CD8-positive, alpha-beta memory T cell (primary cell): ENCODE data around the gene FAM20A. TPM values are rescaled to one million over a fixed set of nuclear protein-coding genes. Genes with fewer than 3 reads are reported as not detected.
A peak's percentile ranks its signal among the peaks of the same experiment; 100 is the strongest.

ENCODE experiments used
- CTCF ChIA-PET: fragments of 350-600 bp; sonication (Branson Sonifier 250); formaldehyde crosslinking; loops from one replicate; lab custom pipeline; 2021; ENCODE audit warnings: antibody characterized with exemption; lab: Charles Lee
- POLR2A ChIA-PET: fragments of 350-600 bp; sonication (Branson Sonifier 250); formaldehyde crosslinking; loops from one replicate; lab custom pipeline; 2021; ENCODE audit warnings: antibody characterized with exemption; lab: Charles Lee
- DNase-seq, 5 donors: peaks; one replicate each; pipeline versions ENCODE4 v3.0.0 to v3.0.0-alpha.2; 2020 to 2022; ENCODE audit warnings: mixed read lengths in 1 of 5
- H3K27ac ChIP-seq: one replicate; pipeline ENCODE4 v1.7.0; 2013; ENCODE audit warnings: low read depth, mild to moderate bottlenecking, low read length, moderate library complexity
- H3K27me3 ChIP-seq: 2 replicates; pipeline ENCODE4 v1.7.0; 2013; ENCODE audit warnings: low read length, mild to moderate bottlenecking; ENCODE audit not compliant: insufficient read depth, poor library complexity, severe bottlenecking
- H3K36me3 ChIP-seq: 2 replicates; pipeline ENCODE4 v1.7.0; 2013; ENCODE audit warnings: mild to moderate bottlenecking, low read length, moderate library complexity; ENCODE audit not compliant: insufficient read depth
- H3K4me1 ChIP-seq: 2 replicates; pipeline ENCODE4 v1.7.0; 2013; ENCODE audit warnings: mild to moderate bottlenecking, low read length, moderate library complexity; ENCODE audit not compliant: insufficient read depth
- H3K4me3 ChIP-seq: 2 replicates; pipeline ENCODE4 v1.7.0; 2013; ENCODE audit warnings: mild to moderate bottlenecking, low read length
- H3K9me3 ChIP-seq: 2 replicates; pipeline ENCODE4 v1.7.0; 2013; ENCODE audit warnings: mild to moderate bottlenecking, low read length
- H3K27ac Mint-ChIP-seq, 8 donors: one replicate each; pipeline ENCODE4 v1.8.0; 2020 to 2021; ENCODE audit warnings: mixed read lengths in 8 of 8, mild to moderate bottlenecking in 6 of 8, inconsistent platforms in 3 of 8, moderate library complexity in 3 of 8
- H3K27me3 Mint-ChIP-seq, 2 donors: one replicate each; pipeline ENCODE4 v1.8.0; 2020 to 2021; ENCODE audit warnings: mixed read lengths in 2 of 2, mild to moderate bottlenecking in 1 of 2, moderate library complexity in 1 of 2
- H3K36me3 Mint-ChIP-seq, 3 donors: one replicate each; pipeline ENCODE4 v1.8.0; 2020 to 2021; ENCODE audit warnings: mixed read lengths in 3 of 3, inconsistent platforms in 1 of 3, mild to moderate bottlenecking in 1 of 3
- H3K4me1 Mint-ChIP-seq, 3 donors: one replicate each; pipeline ENCODE4 v1.8.0; 2020 to 2021; ENCODE audit warnings: mixed read lengths in 3 of 3, inconsistent platforms in 1 of 3, mild to moderate bottlenecking in 1 of 3
- H3K4me3 Mint-ChIP-seq, 7 donors: one replicate each; pipeline ENCODE4 v1.8.0; 2020 to 2021; ENCODE audit warnings: mixed read lengths in 7 of 7, mild to moderate bottlenecking in 6 of 7, moderate library complexity in 4 of 7, inconsistent platforms in 2 of 7
- H3K9me3 Mint-ChIP-seq, 5 donors: one replicate each; pipeline ENCODE4 v1.8.0; 2020 to 2022; ENCODE audit warnings: mixed read lengths in 5 of 5, mild to moderate bottlenecking in 3 of 5, moderate library complexity in 2 of 5, inconsistent platforms in 1 of 5
- polyA plus RNA-seq: library from polyadenylated mRNA; unstranded; fragments of 300-500 nt; fragmentation: Illumina TruSeq; gene quantifications from one replicate; pipeline ENCODE4 v1.2.3, GENCODE V29; 2021
- total RNA-seq, 2 experiments: library from RNA; stranded (reverse); gene quantifications; one replicate each; pipeline ENCODE4 v1.2.3, GENCODE V29; 2021

Gene FAM20A
- total and polyA plus RNA-seq, 3 experiments from 2014 or later = 0.07 TPM; not detected in 2

DNA sequence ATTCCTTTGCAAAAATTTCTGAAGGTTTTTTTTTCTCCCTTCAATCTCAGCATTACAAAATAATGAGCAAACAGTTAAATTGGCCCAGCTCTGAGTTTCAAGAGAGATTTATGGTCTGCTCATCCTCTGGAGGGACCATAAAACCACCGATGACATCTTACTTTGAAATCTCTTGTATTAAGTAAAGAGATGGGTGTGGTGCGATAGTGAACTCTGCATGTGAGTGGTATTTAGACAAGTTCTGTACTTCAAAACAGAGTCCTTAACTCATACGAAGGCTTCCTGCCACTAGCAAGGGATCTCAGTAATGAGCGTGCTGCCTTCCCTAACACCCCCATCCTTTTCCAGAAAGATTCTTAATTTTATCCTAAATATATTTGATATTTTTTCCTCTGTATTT, 2.1 kb downstream of the FAM20A start:
- DNase-seq = no peak
- CTCF ChIA-PET = no interaction called here
- H3K4me3 ChIP-seq = no peak overlapping the region
- no peaks in the 10 kb centered on the region for H3K36me3 ChIP-seq
- H3K9me3 Mint-ChIP-seq = no peaks in the 10 kb centered on the region
- peaks cover 19% of the 10 kb centered on the region for H3K27me3 ChIP-seq
- H3K27ac Mint-ChIP-seq = no peak overlapping the region
- H3K4me3 Mint-ChIP-seq = peak overlapping the region in 1 of 7 donors; percentile 72
- no peaks in the 10 kb centered on the region for H3K9me3 ChIP-seq
- H3K27me3 Mint-ChIP-seq = peaks cover 59 to 83% of the 10 kb centered on the region in 2 donors
- H3K4me1 ChIP-seq = peaks cover 3% of the 10 kb centered on the region
- no peaks in the 10 kb centered on the region for H3K36me3 Mint-ChIP-seq
- peaks cover 7 to 24% (median 14%) of the 10 kb centered on the region in 3 donors for H3K4me1 Mint-ChIP-seq
- POLR2A ChIA-PET = no interaction called here
- no peak overlapping the region for H3K27ac ChIP-seq

DNA sequence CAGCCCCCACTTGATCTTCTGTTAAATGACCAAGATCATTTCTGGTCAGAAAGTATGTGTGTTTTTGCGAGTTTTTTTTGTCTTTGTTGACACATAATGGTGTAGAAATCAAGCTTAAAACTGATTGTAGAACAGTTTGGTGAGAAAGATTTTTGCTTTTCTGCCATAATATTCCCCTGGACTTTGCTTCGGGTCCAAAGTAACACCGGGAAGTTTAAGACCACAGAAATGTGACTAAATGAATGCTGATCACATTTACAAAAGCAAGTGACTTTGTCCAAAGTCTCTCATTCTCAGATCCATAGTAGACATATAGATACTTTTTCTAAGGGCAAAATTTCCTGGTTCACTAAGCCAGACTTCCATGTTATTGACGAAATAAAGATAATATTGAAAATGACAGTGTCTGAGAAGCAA, 2.6 kb downstream of the FAM20A start:
- POLR2A ChIA-PET = no interaction called here
- no peak for DNase-seq
- Mint-ChIP-seq H3K27me3 (peaks cover 59 to 83% of the 10 kb centered on the region in 2 donors), H3K4me3 (no peak overlapping the region), H3K9me3 (no peaks in the 10 kb centered on the region), H3K27ac (no peak overlapping the region), H3K36me3 (no peaks in the 10 kb centered on the region), H3K4me1 (peaks cover 7 to 24% (median 14%) of the 10 kb centered on the region in 3 donors)
- CTCF ChIA-PET = no interaction called here
- Histone ChIP-seq H3K27me3 (peaks cover 19% of the 10 kb centered on the region), H3K4me3 (no peak overlapping the region), H3K27ac (no peak overlapping the region), H3K9me3 (no peaks in the 10 kb centered on the region), H3K36me3 (no peaks in the 10 kb centered on the region), H3K4me1 (peaks cover 3% of the 10 kb centered on the region)

DNA sequence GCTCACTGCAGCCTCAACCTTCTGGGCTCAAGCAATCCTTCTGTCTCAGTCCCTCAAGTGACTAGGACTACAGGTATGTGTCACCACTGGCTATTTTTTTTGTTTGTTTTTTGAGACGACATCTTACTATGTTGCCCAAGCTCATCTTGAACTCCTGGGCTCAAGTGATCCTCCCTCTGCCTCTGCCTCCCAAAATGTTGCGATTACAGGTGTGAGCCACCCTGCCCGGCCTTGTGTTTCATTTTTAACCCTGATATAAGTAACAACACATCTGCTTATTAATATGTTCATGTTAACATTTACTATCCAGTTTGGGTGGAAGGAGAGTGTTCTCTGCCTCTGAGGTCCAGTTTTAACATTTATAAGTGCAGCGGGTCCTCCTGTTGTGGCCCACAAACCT, 3.1 kb downstream of the FAM20A start:
- H3K4me1 Mint-ChIP-seq = peaks cover 7 to 24% (median 14%) of the 10 kb centered on the region in 3 donors
- Histone ChIP-seq H3K27ac (no peak overlapping the region), H3K36me3 (no peaks in the 10 kb centered on the region), H3K9me3 (no peaks in the 10 kb centered on the region), H3K27me3 (peaks cover 19% of the 10 kb centered on the region), H3K4me3 (no peak overlapping the region), H3K4me1 (peaks cover 3% of the 10 kb centered on the region)
- ChIA-PET POLR2A (no interaction called here), CTCF (no interaction called here)
- H3K4me3 Mint-ChIP-seq = no peak overlapping the region
- H3K27ac Mint-ChIP-seq = no peak overlapping the region
- DNase-seq = no peak
- H3K27me3 Mint-ChIP-seq = peaks cover 60 to 83% of the 10 kb centered on the region in 2 donors
- no peaks in the 10 kb centered on the region for H3K36me3 Mint-ChIP-seq
- H3K9me3 Mint-ChIP-seq = no peaks in the 10 kb centered on the region

DNA sequence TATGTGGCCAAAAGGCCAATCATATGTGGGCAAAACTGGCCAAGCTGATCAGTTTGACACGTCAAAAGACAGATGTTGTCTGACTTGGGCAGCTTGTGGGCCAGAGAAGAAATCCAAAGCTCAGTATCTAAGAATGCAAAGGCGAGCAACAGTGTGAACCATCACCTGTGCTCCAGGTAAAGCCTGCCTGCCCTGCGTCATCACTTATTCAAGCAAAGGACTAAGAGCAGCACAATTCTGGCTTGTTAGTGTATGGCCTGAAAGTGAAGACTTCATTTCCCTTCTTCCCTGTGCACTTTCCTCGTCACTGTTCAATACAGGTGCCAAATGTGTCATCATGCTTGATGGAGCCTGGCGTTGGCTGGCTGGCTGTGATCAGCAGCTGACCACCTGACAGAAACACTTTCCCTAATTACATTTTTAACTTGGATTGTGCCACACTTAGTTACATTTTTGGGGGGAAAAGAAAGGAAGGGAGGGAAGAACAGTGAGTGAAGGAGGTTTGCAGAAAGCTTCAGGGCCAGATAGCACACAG, 4.7 kb downstream of the FAM20A start:
- no peak for DNase-seq
- peaks cover 3% of the 10 kb centered on the region for H3K4me1 ChIP-seq
- ChIA-PET CTCF (no interaction called here), POLR2A (no interaction called here)
- H3K4me1 Mint-ChIP-seq = peaks cover 4 to 15% (median 10%) of the 10 kb centered on the region in 3 donors
- no peak overlapping the region for H3K27ac ChIP-seq
- H3K9me3 Mint-ChIP-seq = no peaks in the 10 kb centered on the region
- no peaks in the 10 kb centered on the region for H3K36me3 Mint-ChIP-seq
- H3K27ac Mint-ChIP-seq = no peak overlapping the region
- no peaks in the 10 kb centered on the region for H3K9me3 ChIP-seq
- H3K4me3 ChIP-seq = no peak overlapping the region
- H3K36me3 ChIP-seq = no peaks in the 10 kb centered on the region
- peaks cover 24% of the 10 kb centered on the region for H3K27me3 ChIP-seq
- no peak overlapping the region for H3K4me3 Mint-ChIP-seq
- peaks cover 56 to 83% of the 10 kb centered on the region in 2 donors for H3K27me3 Mint-ChIP-seq

DNA sequence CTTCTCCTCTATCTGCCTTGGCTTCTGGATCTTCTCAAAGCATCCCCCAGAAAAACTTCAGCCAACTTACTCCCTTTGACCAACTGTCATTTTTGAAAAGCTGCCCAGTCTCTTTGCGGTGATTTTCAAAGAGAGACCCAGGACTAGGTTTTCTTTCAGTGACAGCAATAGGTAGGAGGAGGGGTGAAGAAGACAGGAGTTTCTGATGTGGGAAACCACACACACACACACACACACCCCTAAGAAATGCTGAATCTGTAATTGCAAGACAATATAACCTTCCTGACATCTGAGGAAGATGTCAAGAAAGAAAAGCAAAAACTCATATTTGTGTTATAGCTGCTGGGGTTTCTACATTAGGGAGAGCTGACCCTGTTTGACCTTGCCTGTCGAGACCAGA, 5.2 kb downstream of the FAM20A start:
- peak in 1 of 5 donors; percentile 34 for DNase-seq
- Mint-ChIP-seq H3K27ac (no peak overlapping the region), H3K4me3 (no peak overlapping the region)

DNA sequence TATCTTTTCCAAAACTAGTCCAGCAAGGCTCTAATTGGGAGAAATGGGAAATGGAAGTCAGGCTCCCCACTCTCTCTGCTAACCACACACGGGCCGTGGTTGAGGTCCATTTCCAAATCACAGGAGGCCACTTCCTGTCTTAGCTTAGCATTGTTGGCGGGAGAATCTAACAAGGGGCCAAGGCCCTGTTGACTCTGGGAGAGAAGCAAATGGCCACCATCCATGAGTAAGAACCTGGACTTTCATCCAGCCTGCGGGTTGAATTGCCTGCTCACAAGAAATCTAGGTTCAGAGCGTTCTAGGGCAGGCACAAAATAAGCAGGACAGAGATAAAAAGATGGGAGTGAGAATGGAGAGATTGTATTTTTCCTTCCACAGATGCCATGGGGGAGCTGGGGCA, 5.7 kb downstream of the FAM20A start:
- ChIA-PET POLR2A (no interaction called here), CTCF (interaction anchor here (1.3 kb wide), 1 partner anchor 11 kb away, joined by 3 read pairs; no protein-coding TSS in a partner anchor)
- Mint-ChIP-seq H3K4me1 (peaks cover 4 to 15% (median 6%) of the 10 kb centered on the region in 3 donors), H3K4me3 (no peak overlapping the region), H3K27me3 (peaks cover 57 to 88% of the 10 kb centered on the region in 2 donors), H3K27ac (no peak overlapping the region), H3K9me3 (no peaks in the 10 kb centered on the region), H3K36me3 (no peaks in the 10 kb centered on the region)
- Histone ChIP-seq H3K4me1 (peaks cover 3% of the 10 kb centered on the region), H3K4me3 (no peak overlapping the region), H3K9me3 (no peaks in the 10 kb centered on the region), H3K27me3 (peaks cover 24% of the 10 kb centered on the region), H3K36me3 (no peaks in the 10 kb centered on the region), H3K27ac (no peak overlapping the region)
- DNase-seq = no peak

More for the DNA sequence above, 5.2 kb downstream of the FAM20A start:
- Mint-ChIP-seq H3K27me3 (peaks cover 56 to 85% of the 10 kb centered on the region in 2 donors), H3K4me1 (peaks cover 4 to 15% (median 6%) of the 10 kb centered on the region in 3 donors), H3K36me3 (no peaks in the 10 kb centered on the region), H3K9me3 (no peaks in the 10 kb centered on the region)
- ChIA-PET POLR2A (no interaction called here), CTCF (interaction anchor here (1.3 kb wide), 1 partner anchor 11 kb away, joined by 3 read pairs; no protein-coding TSS in a partner anchor)
- no peaks in the 10 kb centered on the region for H3K36me3 ChIP-seq
- H3K4me3 ChIP-seq = no peak overlapping the region
- peaks cover 24% of the 10 kb centered on the region for H3K27me3 ChIP-seq
- H3K9me3 ChIP-seq = no peaks in the 10 kb centered on the region
- H3K27ac ChIP-seq = no peak overlapping the region
- H3K4me1 ChIP-seq = peaks cover 3% of the 10 kb centered on the region

DNA sequence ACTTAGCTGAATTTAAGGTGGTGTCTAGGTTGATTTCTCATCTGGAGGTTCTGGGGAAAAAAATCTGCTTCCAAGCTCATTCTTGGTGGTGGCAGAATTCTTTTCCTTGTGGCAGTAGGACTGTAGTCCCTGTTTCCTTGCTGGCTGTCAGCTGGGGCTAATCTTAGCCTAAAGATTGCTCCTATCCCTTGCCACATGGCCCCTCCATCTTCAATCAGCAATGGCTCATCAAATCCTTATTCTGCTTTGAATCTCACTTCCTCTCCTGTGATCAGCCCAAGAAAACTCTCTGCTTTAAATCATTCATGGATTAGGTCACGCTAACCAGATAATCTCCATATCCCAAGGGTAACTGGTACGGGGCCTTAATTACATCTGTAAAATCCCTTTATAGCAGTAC, 6.6 kb downstream of the FAM20A start:
- CTCF ChIA-PET = no interaction called here
- Mint-ChIP-seq H3K27me3 (peaks cover 53 to 85% of the 10 kb centered on the region in 2 donors), H3K9me3 (no peaks in the 10 kb centered on the region), H3K4me1 (peaks cover 1 to 12% (median 2%) of the 10 kb centered on the region in 3 donors), H3K4me3 (no peak overlapping the region), H3K36me3 (no peaks in the 10 kb centered on the region), H3K27ac (no peak overlapping the region)
- Histone ChIP-seq H3K36me3 (no peaks in the 10 kb centered on the region), H3K9me3 (no peaks in the 10 kb centered on the region), H3K4me1 (peaks cover 3% of the 10 kb centered on the region), H3K27me3 (peaks cover 15% of the 10 kb centered on the region), H3K4me3 (no peak overlapping the region), H3K27ac (no peak overlapping the region)
- POLR2A ChIA-PET = no interaction called here
- no peak for DNase-seq

DNA sequence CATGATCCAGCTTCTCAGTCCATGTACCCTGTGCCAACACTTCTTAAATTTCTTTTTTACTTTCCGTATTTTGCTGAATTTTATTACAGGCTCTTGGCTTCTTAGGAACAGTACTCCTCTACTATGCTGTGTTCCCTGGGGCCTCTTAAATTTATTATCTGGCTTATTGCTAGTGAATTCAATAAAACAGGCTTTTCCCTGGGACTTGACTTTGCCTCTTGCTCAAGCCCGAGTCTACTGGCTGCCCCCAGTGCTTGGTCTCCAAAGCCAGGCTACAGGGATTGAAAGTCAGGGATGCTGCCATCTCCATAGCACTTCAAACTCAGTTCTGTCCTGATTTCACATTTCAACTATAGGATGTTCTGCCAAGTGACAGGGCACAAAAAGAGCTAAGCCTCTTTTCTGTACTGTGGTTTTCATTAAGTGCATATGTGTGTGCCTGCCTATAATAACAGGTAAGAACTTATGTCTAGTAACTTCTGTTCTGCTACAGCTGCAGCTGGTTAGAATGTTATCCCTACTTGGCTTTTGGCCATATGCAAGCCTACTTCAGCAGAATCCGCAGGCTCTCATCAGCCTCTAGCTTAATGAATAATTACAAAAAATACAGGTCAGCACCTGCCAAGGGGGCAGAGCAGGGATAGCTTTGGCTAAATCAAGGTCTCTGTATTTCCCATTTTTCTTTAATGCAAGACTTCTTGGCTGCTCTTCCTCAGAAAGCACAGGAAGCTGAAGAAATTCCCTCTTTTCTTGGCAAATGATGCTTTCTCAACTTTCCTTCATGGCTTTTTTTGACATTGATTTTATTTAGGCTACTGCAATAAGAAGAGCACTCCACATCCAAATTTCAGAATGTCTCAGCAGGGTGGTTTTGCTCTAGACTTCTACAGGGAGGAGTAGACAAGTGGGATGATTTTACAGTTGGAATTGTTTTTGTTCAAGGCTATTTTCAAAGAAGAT, 8.2 kb downstream of the FAM20A start:
- no peak overlapping the region for H3K4me3 ChIP-seq
- H3K27ac ChIP-seq = no peak overlapping the region
- H3K9me3 ChIP-seq = no peaks in the 10 kb centered on the region
- Mint-ChIP-seq H3K36me3 (peaks cover 0 to 12% (median 0%) of the 10 kb centered on the region in 3 donors), H3K9me3 (no peaks in the 10 kb centered on the region), H3K27ac (no peak overlapping the region), H3K4me3 (no peak overlapping the region), H3K27me3 (peaks cover 39 to 69% of the 10 kb centered on the region in 2 donors), H3K4me1 (peaks cover 0 to 11% (median 0%) of the 10 kb centered on the region in 3 donors)
- peaks cover 5% of the 10 kb centered on the region for H3K27me3 ChIP-seq
- POLR2A ChIA-PET = no interaction called here
- no peak for DNase-seq
- H3K36me3 ChIP-seq = no peaks in the 10 kb centered on the region
- CTCF ChIA-PET = no interaction called here
- H3K4me1 ChIP-seq = peaks cover 3% of the 10 kb centered on the region
